Measurements from ENCODE around the gene PANK4. TPM values are rescaled to one million over a fixed set of nuclear protein-coding genes. Genes with fewer than 3 reads are reported as not detected.

Gene PANK4
- total RNA-seq, 1 donor from 2014 or later, result 50.8 TPM

DNA sequence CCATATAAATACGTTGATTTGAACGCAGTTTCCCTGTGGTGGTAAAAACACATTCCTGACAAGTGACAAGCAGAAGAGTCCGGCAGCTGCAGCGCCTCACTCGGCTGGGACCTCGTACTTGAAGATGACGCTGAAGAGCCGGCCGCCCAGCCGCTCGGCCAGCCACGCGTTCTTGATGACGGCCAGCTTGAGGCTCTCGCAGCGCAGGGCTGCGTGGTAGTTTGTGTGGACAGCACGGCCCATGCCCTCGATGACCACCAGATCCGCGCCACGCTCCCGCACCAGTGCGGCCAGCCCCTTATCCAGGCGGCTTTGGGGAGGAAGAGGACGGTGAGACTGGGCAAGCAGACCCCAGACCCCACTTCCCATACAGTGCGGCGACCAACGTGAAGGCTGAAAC lies 17.6 kb downstream of the PANK4 start:
- peaks cover 2% of the 10 kb centered on the region for H3K36me3 Mint-ChIP-seq
- no peak for DNase-seq (ENCODE audit: low spot score in 2 of 2, unreplicated experiment in 2 of 2)
- no peak for TF ChIP-seq CTCF (IDR thresholded peaks at IDR 0.05; ENCODE audit: unreplicated experiment)
- H3K9me3 Mint-ChIP-seq, result no peaks in the 10 kb centered on the region
- no peaks in the 10 kb centered on the region for H3K27me3 Mint-ChIP-seq (ENCODE audit: low read depth)
- no peak overlapping the region for H3K27ac Mint-ChIP-seq
- H3K4me1 Mint-ChIP-seq, result peaks cover 3% of the 10 kb centered on the region
- no peak overlapping the region for H3K4me3 Mint-ChIP-seq

- Mint-ChIP-seq H3K36me3 (peaks cover 2% of the 10 kb centered on the region), H3K27me3 (ENCODE audit: low read depth) (no peaks in the 10 kb centered on the region), H3K27ac (no peak overlapping the region), H3K9me3 (no peaks in the 10 kb centered on the region), H3K4me1 (peaks cover 3% of the 10 kb centered on the region), H3K4me3 (no peak overlapping the region)
- no peak for DNase-seq (ENCODE audit: low spot score in 2 of 2, unreplicated experiment in 2 of 2)
- TF ChIP-seq CTCF (IDR thresholded peaks at IDR 0.05; ENCODE audit: unreplicated experiment), result no peak
These were observed 18.2 kb downstream of the PANK4 start for GRCh38 chr1:2508180-2508579.

- Mint-ChIP-seq H3K4me1 (peaks cover 3% of the 10 kb centered on the region), H3K9me3 (no peaks in the 10 kb centered on the region), H3K27me3 (ENCODE audit: low read depth) (no peaks in the 10 kb centered on the region), H3K36me3 (peaks cover 2% of the 10 kb centered on the region), H3K27ac (no peak overlapping the region), H3K4me3 (no peak overlapping the region)
- DNase-seq (ENCODE audit: low spot score in 2 of 2, unreplicated experiment in 2 of 2), result no peak
- no peak for TF ChIP-seq CTCF (IDR thresholded peaks at IDR 0.05; ENCODE audit: unreplicated experiment)
These were observed 18.6 kb downstream of the PANK4 start for GRCh38 chr1:2507744-2508155.

GRCh38 chr1:2506901-2507565 lies 19.4 kb downstream of the PANK4 start:
- peaks cover 2% of the 10 kb centered on the region for H3K36me3 Mint-ChIP-seq
- H3K27me3 Mint-ChIP-seq (ENCODE audit: low read depth), result no peaks in the 10 kb centered on the region
- no peaks in the 10 kb centered on the region for H3K9me3 Mint-ChIP-seq
- no peak overlapping the region for H3K27ac Mint-ChIP-seq
- no peak overlapping the region for H3K4me3 Mint-ChIP-seq
- H3K4me1 Mint-ChIP-seq, result peaks cover 3% of the 10 kb centered on the region
- no peak for DNase-seq (ENCODE audit: low spot score in 2 of 2, unreplicated experiment in 2 of 2)
- TF ChIP-seq CTCF (IDR thresholded peaks at IDR 0.05; ENCODE audit: unreplicated experiment), result no peak

GRCh38 chr1:2506007-2506860 lies 20.2 kb downstream of the PANK4 start:
- Mint-ChIP-seq H3K36me3 (peaks cover 2% of the 10 kb centered on the region), H3K9me3 (no peaks in the 10 kb centered on the region), H3K27ac (no peak overlapping the region), H3K4me1 (peaks cover 3% of the 10 kb centered on the region), H3K27me3 (ENCODE audit: low read depth) (no peaks in the 10 kb centered on the region), H3K4me3 (no peak overlapping the region)
- DNase-seq (ENCODE audit: low spot score in 2 of 2, unreplicated experiment in 2 of 2), result no peak
- no peak for TF ChIP-seq CTCF (IDR thresholded peaks at IDR 0.05; ENCODE audit: unreplicated experiment)

Data from mesothelial cell of epicardium (in vitro differentiated cells).